GM10266 (cell line): ENCODE measurements around the gene KIAA1217.
A peak's percentile ranks its signal among the peaks of the same experiment; 100 is the strongest.
"Not testable (repeated sequence)": the region's sequence is repeated elsewhere in the genome, so short reads cannot be mapped to it uniquely, and the experiment has no call there.

Experiments used
- DNase-seq: peaks from one replicate; pipeline ENCODE4 v3.0.0; 2012; ENCODE audit errors: extremely low spot score
- TF ChIP-seq, protein P1 (sequence below): IDR thresholded peaks from 2 replicates; pipeline ENCODE4 v1.5.1; 2012; ENCODE audit warnings: mild to moderate bottlenecking, low read depth; ENCODE audit not compliant: control insufficient read depth, insufficient read depth; ENCODE audit errors: missing control alignments

The KIAA1217 gene

DNA sequence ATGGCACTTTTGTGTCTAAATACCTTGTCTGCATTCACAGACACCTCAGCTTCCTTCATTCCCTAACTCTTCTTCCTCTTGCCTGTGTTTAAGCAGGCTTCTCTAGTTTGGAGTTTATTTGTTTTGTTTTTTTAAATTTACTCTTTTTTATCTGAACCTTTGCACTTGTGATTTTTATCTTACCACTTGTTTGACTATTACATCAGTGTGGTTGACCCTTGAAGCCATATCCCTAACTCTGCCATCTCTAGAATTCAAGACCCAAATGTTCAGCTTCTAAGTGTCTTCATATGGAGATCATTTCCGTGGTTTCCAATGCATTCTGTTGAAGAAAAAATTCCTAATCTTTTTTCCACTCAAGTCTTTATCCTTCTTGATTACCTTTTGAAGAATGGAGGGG lies 233.3 kb downstream of the KIAA1217 start:
- DNase-seq = no peak
- TF ChIP-seq, protein P1, sequence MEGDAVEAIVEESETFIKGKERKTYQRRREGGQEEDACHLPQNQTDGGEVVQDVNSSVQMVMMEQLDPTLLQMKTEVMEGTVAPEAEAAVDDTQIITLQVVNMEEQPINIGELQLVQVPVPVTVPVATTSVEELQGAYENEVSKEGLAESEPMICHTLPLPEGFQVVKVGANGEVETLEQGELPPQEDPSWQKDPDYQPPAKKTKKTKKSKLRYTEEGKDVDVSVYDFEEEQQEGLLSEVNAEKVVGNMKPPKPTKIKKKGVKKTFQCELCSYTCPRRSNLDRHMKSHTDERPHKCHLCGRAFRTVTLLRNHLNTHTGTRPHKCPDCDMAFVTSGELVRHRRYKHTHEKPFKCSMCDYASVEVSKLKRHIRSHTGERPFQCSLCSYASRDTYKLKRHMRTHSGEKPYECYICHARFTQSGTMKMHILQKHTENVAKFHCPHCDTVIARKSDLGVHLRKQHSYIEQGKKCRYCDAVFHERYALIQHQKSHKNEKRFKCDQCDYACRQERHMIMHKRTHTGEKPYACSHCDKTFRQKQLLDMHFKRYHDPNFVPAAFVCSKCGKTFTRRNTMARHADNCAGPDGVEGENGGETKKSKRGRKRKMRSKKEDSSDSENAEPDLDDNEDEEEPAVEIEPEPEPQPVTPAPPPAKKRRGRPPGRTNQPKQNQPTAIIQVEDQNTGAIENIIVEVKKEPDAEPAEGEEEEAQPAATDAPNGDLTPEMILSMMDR = no peak

DNA sequence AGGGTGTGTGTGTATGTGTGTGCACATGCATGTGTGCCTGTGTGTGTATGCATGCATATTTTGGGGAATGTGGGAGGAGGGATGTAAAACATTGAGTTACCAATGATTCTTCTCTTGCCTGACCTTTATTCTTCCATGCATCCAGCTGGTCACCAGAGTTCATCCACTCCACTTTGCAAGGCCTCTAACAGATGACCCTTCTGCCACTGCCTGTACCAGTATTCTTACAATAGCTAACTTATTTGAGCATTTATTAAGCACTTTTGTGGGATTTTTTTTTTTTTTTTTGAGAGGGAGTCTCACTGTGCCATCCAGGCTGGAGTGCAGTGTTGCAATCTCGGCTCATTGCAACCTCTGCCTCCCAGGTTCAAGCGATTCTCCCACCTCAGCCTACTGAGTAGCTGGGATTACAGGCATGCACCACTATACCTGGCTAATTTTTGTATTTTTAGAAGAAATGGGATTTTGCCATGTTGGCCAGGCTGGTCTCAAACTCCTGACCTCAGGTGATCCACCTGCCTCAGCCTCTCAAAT lies 233.8 kb downstream of the KIAA1217 start:
- not testable (repeated sequence) for DNase-seq

DNA sequence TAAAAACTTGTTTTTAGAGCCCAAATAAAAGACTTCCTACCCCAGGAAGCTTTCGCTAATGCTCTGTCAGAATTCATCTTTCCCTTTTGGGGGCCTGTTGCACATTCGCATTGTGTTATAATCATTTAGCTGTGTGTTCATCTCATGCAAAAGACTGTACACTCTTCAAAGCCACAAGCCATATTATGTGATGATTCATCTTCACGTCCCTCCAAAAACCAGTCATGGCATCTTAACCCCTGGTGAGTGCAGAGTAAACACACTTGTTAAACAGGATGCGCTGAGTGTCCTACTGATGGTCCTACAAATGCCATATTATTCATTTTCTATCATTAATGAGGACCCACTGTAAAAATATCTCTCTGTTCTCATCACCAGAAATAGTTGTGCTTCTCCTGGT lies 235.4 kb downstream of the KIAA1217 start:
- TF ChIP-seq, protein P1 = no peak
- DNase-seq = no peak

DNA sequence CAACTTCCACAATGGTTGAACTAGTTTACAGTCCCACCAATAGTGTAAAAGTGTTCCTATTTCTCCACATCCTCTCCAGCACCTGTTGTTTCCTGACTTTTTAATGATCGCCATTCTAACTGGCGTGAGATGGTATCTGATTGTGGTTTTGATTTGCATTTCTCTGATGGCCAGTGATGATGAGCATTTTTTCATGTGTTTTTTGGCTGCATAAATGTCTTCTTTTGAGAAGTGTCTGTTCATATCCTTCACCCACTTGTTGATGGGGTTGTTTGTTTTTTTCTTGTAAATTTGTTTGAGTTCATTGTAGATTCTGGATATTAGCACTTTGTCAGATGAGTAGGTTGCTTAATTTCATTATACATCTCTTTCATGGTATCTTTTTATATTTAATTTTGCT lies 237.0 kb downstream of the KIAA1217 start:
- not testable (repeated sequence) for DNase-seq

DNA sequence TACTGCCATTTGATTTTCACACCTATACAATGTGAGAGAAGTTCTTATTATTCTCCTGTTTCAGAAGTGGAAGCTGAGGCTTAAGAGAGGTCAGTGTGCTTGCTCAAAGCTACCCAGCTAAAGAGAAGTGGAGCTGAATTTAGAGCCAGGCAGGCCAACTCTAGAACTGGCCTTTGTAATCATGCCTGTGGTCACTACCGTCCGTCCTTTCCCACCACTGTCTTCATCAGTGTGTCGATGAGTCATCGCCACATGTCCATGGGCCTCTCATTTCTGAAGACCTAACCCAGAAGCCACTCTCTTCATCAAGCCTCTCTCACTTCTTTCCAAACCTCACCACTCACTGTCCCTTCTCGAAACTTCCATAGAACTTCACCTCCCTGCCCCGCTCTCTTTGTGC lies 237.8 kb downstream of the KIAA1217 start:
- TF ChIP-seq, protein P1 = no peak
- DNase-seq = no peak

DNA sequence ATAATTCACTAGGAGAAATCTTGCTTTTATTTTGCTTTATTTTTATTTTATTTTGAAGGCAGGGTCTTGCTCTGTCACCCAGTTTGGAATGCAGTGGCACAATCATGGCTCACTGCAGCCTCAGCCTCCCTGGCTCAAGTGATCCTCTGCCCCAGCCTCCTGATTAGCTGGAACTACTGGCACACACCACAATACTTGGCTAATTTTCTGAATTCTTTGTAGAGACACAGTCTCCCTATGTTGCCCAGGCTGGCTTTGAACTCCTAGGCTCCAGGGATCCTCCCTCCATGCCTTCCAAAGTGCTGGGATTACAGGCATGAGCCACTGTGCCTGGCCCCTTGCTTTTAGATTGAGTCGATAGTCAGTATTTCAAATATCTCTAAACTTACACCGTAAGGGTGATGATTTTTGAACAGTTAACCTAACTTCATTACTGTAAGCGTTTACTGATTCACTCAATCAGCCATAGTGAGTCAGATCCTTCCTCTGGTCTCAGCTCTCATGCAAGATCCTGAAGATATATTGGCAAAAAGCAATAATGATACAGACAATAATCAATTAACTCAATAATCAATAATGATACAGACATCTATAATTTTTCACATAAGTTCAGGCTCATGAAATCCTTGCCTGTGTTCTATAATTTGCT lies 239.5 kb downstream of the KIAA1217 start:
- no peak for DNase-seq
- TF ChIP-seq, protein P1 = no peak

DNA sequence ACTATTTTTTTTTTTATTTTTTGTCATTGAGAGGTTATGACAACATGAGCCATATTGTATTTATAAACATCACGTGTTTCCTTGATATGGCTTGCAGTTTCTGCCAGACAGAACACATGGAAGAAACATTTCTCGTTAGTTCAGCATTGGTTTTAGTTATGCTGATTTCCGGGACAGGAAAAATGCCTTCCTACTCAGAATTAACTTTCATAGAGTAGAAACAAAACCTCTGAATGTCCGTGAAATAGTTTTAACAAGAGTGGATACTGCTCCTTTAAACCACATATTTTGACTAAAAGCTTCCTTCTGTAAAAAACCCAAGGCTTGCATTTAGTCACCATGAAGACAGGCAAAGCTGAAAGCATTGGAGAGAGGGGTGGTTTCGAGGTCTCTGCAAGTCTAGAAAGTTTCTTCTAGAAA lies 240.4 kb downstream of the KIAA1217 start:
- TF ChIP-seq, protein P1 = no peak
- DNase-seq = peak; percentile 11

DNA sequence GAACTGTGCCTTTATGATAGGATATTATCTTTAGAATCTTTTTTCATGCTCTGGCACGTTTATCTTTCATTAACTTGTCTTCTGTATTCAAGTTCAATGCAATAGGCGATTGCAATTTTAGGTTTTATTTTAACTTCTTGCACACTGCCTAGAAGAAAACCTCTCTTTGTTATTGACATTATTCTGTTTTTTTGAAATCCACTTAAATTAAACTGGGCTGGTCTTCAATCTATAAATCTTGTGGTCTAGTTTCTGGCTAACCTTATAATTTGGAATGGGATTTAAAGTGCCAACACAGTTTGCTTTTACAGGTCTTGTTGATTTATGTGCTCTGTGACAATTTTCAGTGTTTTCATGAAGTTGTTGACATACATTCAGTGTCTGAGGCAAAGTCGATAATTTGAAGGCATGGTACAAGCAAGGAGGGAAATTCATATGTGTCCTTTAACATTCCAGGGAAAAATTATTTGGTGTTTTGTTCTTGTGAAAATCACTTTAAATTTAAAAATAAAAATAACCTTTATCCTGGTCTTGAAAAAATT lies 240.9 kb downstream of the KIAA1217 start:
- TF ChIP-seq, protein P1 = no peak
- no peak for DNase-seq
